Measurements from ENCODE around the gene CGB7.

The CGB7 gene

GRCh38 chr19:49014123-49014869 lies 43.3 kb downstream of the CGB7 start:
- no peak overlapping the region for H3K4me3 ChIP-seq (ENCODE audit: low read length)
- H3K27me3 ChIP-seq (ENCODE audit: control insufficient read depth, low read length) = peaks cover 14% of the 10 kb centered on the region
- peaks cover 61% of the 10 kb centered on the region for H3K36me3 ChIP-seq (ENCODE audit: control insufficient read depth, low read length)
- no peaks in the 10 kb centered on the region; the same call in 1 of the 2 replicates for H4K20me1 ChIP-seq (ENCODE audit: control insufficient read depth, insufficient read depth, low read depth, low read length)
- no peaks in the 10 kb centered on the region for H3K79me2 ChIP-seq (ENCODE audit: control insufficient read depth, low read length)
- H3F3A ChIP-seq (ENCODE audit: control insufficient read depth, insufficient read depth) = 0 out of 2 replicates have a peak, but pooled peaks cover 3% of the 10 kb centered on the region
- no peak overlapping the region for H3K27ac ChIP-seq (ENCODE audit: low read depth, low read length)
- H3K4me1 ChIP-seq (ENCODE audit: control insufficient read depth, low read length) = peaks cover 22% of the 10 kb centered on the region
- H3K9me2 ChIP-seq (replicated peaks; ENCODE audit: control insufficient read depth, low read length) = no peaks in the 10 kb centered on the region
- no peak for TF ChIP-seq CTCF (IDR thresholded peaks at IDR 0.05; ENCODE audit: low read depth, low read length, poor library complexity, severe bottlenecking)
- no peak for TF ChIP-seq EZH2phosphoT487 (IDR thresholded peaks at IDR 0.05; ENCODE audit: borderline replicate concordance, low read length)
- no peaks in the 10 kb centered on the region for H3K9me3 ChIP-seq (ENCODE audit: control insufficient read depth, insufficient read depth, low read length)
- no peak overlapping the region for H3K4me2 ChIP-seq (ENCODE audit: low read length)

GRCh38 chr19:49011194-49011593 lies 46.4 kb downstream of the CGB7 start:
- Histone ChIP-seq H4K20me1 (ENCODE audit: control insufficient read depth, insufficient read depth, low read depth, low read length) (no peaks in the 10 kb centered on the region; the same call in 1 of the 2 replicates), H3K9me3 (ENCODE audit: control insufficient read depth, insufficient read depth, low read length) (no peaks in the 10 kb centered on the region), H3F3A (ENCODE audit: control insufficient read depth, insufficient read depth) (0 out of 2 replicates have a peak, but pooled peaks cover 3% of the 10 kb centered on the region), H3K27ac (ENCODE audit: low read depth, low read length) (no peak overlapping the region), H3K9me2 (replicated peaks; ENCODE audit: control insufficient read depth, low read length) (no peaks in the 10 kb centered on the region), H3K36me3 (ENCODE audit: control insufficient read depth, low read length) (peaks cover 75% of the 10 kb centered on the region), H3K4me2 (ENCODE audit: low read length) (no peak overlapping the region), H3K27me3 (ENCODE audit: control insufficient read depth, low read length) (no peaks in the 10 kb centered on the region), H3K4me3 (ENCODE audit: low read length) (no peak overlapping the region), H3K4me1 (ENCODE audit: control insufficient read depth, low read length) (no peaks in the 10 kb centered on the region), H3K79me2 (ENCODE audit: control insufficient read depth, low read length) (no peaks in the 10 kb centered on the region)
- no peak for TF ChIP-seq CTCF (IDR thresholded peaks at IDR 0.05; ENCODE audit: low read depth, low read length, poor library complexity, severe bottlenecking)
- no peak for TF ChIP-seq EZH2phosphoT487 (IDR thresholded peaks at IDR 0.05; ENCODE audit: borderline replicate concordance, low read length)

GRCh38 chr19:49010453-49010852 lies 47.1 kb downstream of the CGB7 start:
- no peak overlapping the region for H3K27ac ChIP-seq (ENCODE audit: low read depth, low read length)
- no peaks in the 10 kb centered on the region; the same call in 1 of the 2 replicates for H4K20me1 ChIP-seq (ENCODE audit: control insufficient read depth, insufficient read depth, low read depth, low read length)
- peaks cover 75% of the 10 kb centered on the region for H3K36me3 ChIP-seq (ENCODE audit: control insufficient read depth, low read length)
- H3K4me1 ChIP-seq (ENCODE audit: control insufficient read depth, low read length) = no peaks in the 10 kb centered on the region
- no peaks in the 10 kb centered on the region for H3K9me3 ChIP-seq (ENCODE audit: control insufficient read depth, insufficient read depth, low read length)
- no peak for TF ChIP-seq EZH2phosphoT487 (IDR thresholded peaks at IDR 0.05; ENCODE audit: borderline replicate concordance, low read length)
- no peak for TF ChIP-seq CTCF (IDR thresholded peaks at IDR 0.05; ENCODE audit: low read depth, low read length, poor library complexity, severe bottlenecking)
- H3K27me3 ChIP-seq (ENCODE audit: control insufficient read depth, low read length) = no peaks in the 10 kb centered on the region
- H3K9me2 ChIP-seq (replicated peaks; ENCODE audit: control insufficient read depth, low read length) = no peaks in the 10 kb centered on the region
- H3K4me2 ChIP-seq (ENCODE audit: low read length) = no peak overlapping the region
- 0 out of 2 replicates have a peak, but pooled peaks cover 3% of the 10 kb centered on the region for H3F3A ChIP-seq (ENCODE audit: control insufficient read depth, insufficient read depth)
- H3K79me2 ChIP-seq (ENCODE audit: control insufficient read depth, low read length) = no peaks in the 10 kb centered on the region
- H3K4me3 ChIP-seq (ENCODE audit: low read length) = no peak overlapping the region

Measured in DOHH2 (cell line).